ENCODE results near the gene LCN1. TPM values are rescaled to one million over a fixed set of nuclear protein-coding genes. Genes with fewer than 3 reads are reported as not detected.
"Not testable (repeated sequence)": the region's sequence is repeated elsewhere in the genome, so short reads cannot be mapped to it uniquely, and the experiment has no call there.

LCN1 gene
- total RNA-seq, 1 donor = not detected

DNA sequence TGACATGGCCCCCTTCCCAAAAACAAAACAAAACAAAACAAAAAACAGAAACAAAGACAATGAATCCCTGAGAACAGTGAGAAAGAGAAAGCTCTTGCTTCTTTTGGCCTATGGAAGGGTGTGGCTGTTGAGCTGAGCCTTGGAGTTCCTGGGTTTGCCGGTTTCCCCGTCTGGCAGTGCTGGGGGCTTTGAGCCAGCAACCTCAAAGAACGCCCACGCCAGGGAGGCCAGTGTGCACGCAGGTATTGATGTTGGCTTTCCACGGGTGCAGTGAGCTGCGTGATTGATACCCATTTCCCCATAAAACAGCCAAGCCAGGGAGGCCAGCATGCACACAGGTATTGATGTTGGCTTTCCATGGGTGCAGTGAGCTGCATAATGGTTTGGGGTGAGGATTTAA lies 8.3 kb upstream of the LCN1 start:
- H3K4me3 ChIP-seq (ENCODE audit: low read depth, low read length) = no peak overlapping the region
- TF ChIP-seq CTCF (IDR thresholded peaks at IDR 0.05; ENCODE audit: insufficient read depth, low read length) = no peak
- DNase-seq (ENCODE audit: low read depth) = no peak

GRCh38 chr9:135513351-135513846 lies 7.8 kb upstream of the LCN1 start:
- no peak for DNase-seq (ENCODE audit: low read depth)
- no peak overlapping the region for H3K4me3 ChIP-seq (ENCODE audit: low read depth, low read length)

GRCh38 chr9:135513906-135514305 lies 7.3 kb upstream of the LCN1 start:
- H3K4me3 ChIP-seq (ENCODE audit: low read depth, low read length); DNase-seq (ENCODE audit: low read depth): not testable (repeated sequence)

More at GRCh38 chr9:135513351-135513846, 7.8 kb upstream of the LCN1 start:
- TF ChIP-seq CTCF (IDR thresholded peaks at IDR 0.05; ENCODE audit: insufficient read depth, low read length) = no peak

DNA sequence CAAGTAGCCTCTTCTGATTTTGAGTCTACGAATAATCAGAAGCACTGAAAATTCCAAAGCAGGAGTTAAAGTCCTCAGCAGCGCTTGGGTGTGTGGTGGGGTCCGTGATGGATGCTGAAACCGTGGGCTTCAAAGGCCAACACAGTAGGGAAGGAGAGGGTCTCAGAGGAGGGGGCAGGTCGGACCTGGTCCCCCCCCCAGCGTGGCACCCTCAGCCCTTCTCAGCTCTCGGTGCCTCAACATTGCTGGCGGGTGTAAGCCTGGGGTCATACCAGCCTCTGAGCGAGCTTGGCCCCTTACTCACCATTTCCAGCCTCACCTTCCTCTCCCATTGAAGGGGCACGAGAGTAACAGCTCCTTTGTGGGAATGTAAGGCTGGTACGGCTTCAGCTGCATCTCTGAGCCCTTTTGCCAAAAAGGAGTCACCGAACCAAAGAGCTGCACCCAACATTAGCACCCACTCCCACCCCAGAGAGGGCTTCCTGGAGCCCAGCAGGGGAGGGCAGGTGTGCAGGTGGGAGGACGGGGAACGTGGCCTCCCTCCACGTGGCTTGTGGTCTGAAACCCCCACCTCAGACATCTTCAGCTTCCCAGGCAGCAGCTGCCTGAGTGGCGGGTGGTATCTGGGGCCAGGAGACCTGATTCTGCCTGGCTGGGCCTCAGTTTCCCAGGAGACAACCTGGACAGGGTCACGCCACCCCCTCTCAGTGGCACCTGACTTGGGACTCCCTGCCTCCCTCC lies 6.7 kb upstream of the LCN1 start:
- no peak overlapping the region for H3K4me3 ChIP-seq (ENCODE audit: low read depth, low read length)
- DNase-seq (ENCODE audit: low read depth) = no peak
- TF ChIP-seq CTCF (IDR thresholded peaks at IDR 0.05; ENCODE audit: insufficient read depth, low read length) = no peak

GRCh38 chr9:135515083-135515951 lies 5.9 kb upstream of the LCN1 start:
- TF ChIP-seq CTCF (IDR thresholded peaks at IDR 0.05; ENCODE audit: insufficient read depth, low read length) = no peak

DNA sequence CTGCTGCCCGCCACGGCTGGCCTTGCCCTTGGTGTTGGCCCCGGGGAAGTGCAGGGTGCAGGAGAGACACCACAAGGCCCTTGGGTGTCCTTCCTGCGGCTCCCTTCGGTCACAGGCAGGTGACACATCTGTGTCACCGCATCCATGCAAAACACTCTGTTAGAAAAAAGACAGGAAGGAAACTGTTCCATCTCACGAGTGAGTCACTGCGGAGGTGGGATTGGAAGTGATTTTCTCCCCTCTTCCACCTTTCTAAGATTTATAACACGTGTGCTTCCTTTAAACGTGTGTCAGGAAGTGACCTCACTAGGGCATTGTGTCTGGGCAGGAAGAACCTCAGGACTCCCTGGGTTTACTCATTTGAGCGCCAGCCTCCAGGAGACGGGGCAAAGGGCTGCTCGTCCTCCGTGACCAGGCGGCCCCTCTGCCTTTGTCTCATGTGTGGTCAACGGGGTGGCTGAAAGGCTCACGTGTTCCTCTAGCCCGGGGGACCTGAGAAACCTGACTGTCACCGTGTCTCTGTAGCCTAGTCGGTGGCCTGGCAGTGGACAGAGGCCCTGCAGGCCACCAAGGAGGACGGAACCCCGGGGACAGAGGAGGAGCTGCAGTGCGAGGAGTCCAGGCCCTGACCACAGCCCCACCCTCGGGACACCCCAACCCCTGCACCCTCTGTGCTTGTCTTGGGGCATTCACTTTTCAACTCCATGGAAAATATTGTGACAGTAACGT lies 4.9 kb upstream of the LCN1 start:
- no peak for DNase-seq (ENCODE audit: low read depth)
- no peak overlapping the region for H3K4me3 ChIP-seq (ENCODE audit: low read depth, low read length)
- no peak for TF ChIP-seq CTCF (IDR thresholded peaks at IDR 0.05; ENCODE audit: insufficient read depth, low read length)

More at GRCh38 chr9:135515083-135515951, 5.9 kb upstream of the LCN1 start:
- H3K4me3 ChIP-seq (ENCODE audit: low read depth, low read length) = no peak overlapping the region
- no peak for DNase-seq (ENCODE audit: low read depth)
